Measurements from ENCODE around the gene CNTROB.

The CNTROB gene

DNA sequence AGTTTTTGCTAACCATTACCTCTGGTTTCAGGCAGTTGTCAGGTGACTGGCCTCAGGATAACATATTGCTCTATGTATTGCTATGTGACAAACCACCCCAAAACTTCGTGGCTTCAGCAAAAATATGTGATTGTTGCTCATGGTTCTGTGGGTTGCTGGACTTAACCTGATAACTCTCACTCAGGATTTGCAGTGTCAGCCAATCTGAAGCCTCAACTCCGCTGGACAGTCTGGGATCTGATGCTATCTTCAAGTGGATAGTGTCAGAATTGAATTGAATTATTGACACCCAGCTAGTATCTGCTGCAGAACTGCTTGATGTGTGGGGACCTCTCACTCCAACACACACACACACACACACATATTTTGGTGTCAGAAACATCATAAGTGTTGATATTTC lies 35.7 kb downstream of the CNTROB start:
- no peak for DNase-seq
- Mint-ChIP-seq H3K4me1 (peaks cover 2% of the 10 kb centered on the region), H3K27me3 (peaks cover 24% of the 10 kb centered on the region), H3K27ac (no peak overlapping the region), H3K36me3 (no peaks in the 10 kb centered on the region), H3K9me3 (no peaks in the 10 kb centered on the region), H3K4me3 (no peak overlapping the region)
- CTCF ChIA-PET: no interaction called here

DNA sequence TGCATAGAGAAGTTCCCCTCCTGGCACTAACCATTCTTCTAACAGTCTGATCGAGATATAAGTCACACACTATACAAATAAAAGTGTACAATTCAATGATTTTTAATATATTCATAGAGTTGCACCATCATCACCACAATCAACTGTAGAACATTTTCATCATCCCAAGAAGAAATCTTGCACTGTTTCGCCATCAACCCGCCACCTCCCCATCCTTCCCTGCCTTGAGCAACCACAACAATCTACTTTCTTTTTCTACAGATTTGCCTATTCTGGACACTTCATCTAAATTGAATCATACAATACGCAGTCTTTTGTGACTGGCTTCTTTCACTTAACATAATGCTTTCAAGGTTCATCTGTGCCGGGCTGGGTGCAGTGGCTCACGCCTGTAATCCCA lies 37.4 kb downstream of the CNTROB start:
- CTCF ChIA-PET: no interaction called here
- H3K9me3 Mint-ChIP-seq: peaks cover 4% of the 10 kb centered on the region
- H3K27ac Mint-ChIP-seq: no peak overlapping the region

DNA sequence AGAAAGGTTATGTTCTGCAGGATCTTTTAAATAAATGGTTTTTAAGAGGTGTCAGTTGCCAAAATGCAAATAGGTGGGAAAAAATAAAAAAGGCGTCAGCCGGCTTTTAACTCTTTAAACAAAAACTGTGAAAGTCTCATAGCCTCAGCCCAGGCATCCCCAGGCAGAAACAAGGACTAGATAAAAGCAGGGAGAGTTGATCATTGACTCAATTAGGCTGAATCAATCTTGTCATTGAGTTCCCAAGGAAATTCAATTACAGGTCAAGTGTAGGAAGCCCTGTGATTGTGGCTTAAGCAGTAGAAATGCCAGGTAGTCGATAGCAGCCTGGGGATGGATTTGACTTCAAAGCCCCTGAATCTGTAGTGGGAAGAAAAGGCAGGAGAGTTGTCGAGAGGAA lies 39.6 kb downstream of the CNTROB start:
- CTCF ChIA-PET: interaction anchor here (0.9 kb wide), 1 partner anchor 8 kb away, joined by 3 read pairs; no protein-coding TSS in a partner anchor
- H3K27me3 Mint-ChIP-seq: peaks cover 31% of the 10 kb centered on the region
- H3K4me3 Mint-ChIP-seq: no peak overlapping the region
- H3K9me3 Mint-ChIP-seq: peaks cover 18% of the 10 kb centered on the region
- no peak for DNase-seq
- peaks cover 6% of the 10 kb centered on the region for H3K36me3 Mint-ChIP-seq
- peak overlapping the region; percentile 70 for H3K27ac Mint-ChIP-seq
- H3K4me1 Mint-ChIP-seq: peaks cover 2% of the 10 kb centered on the region

More for the DNA sequence above, 37.4 kb downstream of the CNTROB start:
- Mint-ChIP-seq H3K4me3 (no peak overlapping the region), H3K27me3 (peaks cover 24% of the 10 kb centered on the region), H3K4me1 (peaks cover 2% of the 10 kb centered on the region), H3K36me3 (peaks cover under 1% of the 10 kb centered on the region)
- DNase-seq: no peak

DNA sequence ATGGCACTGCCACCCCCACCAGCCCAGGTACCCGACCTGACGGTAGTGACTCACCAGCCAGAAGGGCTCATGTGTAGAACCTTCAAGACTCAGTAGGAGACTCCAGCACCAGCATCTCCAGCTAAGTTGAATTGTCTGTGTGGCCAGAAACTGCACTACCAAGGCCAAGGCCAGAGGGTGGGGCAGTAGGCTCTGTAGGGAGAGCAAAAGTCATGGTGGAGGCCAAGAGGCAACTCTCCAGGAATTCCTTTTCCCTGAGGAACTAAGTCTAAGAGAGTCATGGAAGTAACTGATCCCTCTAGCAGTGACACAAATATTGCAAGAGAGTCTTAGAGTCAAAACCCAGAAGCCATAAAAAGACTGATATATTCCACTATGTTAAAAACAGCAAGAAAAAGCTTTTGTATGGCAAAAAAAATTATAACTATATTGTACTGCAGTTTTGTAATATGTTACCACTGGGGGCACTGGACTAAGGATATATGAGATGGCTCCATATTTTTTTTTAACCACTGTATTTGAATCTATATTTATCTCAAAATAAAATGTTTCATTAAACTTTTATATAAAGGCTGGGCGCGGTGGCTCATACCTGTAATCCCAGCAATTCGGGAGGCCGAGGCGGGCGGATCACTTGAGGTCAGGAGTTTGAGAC lies 40.3 kb downstream of the CNTROB start:
- CTCF ChIA-PET: interaction anchor here (1.0 to 1.3 kb wide), 2 partner anchors 10 to 18 kb away, joined by 4 to 7 read pairs; no protein-coding TSS in a partner anchor
- Mint-ChIP-seq H3K27me3 (peaks cover 31% of the 10 kb centered on the region), H3K27ac (no peak overlapping the region), H3K36me3 (peaks cover 6% of the 10 kb centered on the region), H3K4me1 (peaks cover 2% of the 10 kb centered on the region), H3K9me3 (peaks cover 19% of the 10 kb centered on the region), H3K4me3 (no peak overlapping the region)
- DNase-seq: no peak

DNA sequence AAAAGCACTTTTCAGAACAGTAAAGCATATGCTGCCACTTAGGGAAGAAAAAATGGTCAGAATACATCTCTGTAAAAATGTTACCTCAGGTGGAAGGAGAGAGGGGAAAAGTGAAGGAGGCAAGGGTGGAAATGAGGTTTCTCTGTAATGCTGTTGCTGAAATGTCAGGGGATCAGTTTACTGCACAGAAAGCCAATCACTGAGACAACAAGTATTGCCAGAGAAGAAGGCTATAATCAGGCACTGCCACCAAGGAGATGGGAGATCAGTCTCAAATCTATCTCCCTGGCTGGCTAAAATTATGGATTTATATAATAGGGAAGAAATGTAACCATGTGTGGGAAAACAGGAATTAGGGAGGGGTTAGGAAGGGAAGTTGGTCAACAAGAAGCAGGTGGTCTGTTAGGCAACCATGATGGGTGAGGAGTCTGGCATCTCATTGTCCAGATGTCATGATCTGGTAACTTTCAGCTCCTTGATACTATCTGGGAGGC lies 42.7 kb downstream of the CNTROB start:
- no peak for DNase-seq
- Mint-ChIP-seq H3K4me1 (peaks cover 2% of the 10 kb centered on the region), H3K27ac (no peak overlapping the region), H3K27me3 (peaks cover 21% of the 10 kb centered on the region), H3K4me3 (no peak overlapping the region), H3K9me3 (peaks cover 19% of the 10 kb centered on the region), H3K36me3 (peaks cover 6% of the 10 kb centered on the region)
- CTCF ChIA-PET: interaction anchor here (2.0 to 2.2 kb wide), 2 partner anchors 15 to 41 kb away, joined by 5 to 11 read pairs; no protein-coding TSS in a partner anchor

DNA sequence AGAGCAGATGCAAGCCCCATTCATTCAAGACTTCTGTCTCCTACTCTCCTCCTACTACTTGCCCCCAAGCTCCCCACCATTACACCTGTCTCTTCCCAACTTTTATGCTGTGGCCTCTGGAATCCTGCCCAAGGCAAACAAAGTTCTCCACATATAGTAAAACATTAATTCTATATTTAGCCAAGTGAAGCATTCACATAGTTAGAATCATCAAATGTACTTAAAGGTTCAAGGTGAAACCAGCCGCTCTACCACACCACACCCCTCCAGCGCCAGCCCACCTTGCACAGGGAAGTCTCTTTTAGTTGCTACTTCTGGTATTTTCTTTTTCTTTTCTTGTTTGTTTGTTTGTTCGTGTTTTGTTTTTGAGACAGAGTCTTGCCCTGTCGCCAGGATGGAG lies 45.0 kb downstream of the CNTROB start:
- H3K27ac Mint-ChIP-seq: no peak overlapping the region

DNA sequence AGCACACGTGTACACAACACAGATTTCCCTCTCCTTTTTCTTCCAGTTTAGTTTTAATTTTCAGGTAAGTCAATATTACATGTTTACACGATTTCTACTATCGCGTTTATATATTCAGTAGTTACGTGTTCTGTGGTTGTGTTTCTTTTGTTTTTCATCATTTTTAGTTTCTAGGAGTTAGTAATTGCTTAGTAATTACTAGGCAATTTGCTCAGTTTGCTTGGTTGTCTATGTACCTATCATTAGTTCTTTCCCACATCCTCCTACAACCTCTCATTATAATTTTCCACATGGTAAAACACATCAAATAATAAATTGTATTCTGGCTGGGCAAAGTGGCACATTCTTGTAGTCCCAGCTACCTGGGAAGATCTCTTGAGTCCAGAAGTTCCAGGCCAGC lies 45.8 kb downstream of the CNTROB start:
- Mint-ChIP-seq H3K4me1 (no peaks in the 10 kb centered on the region), H3K4me3 (no peak overlapping the region), H3K27ac (no peak overlapping the region), H3K9me3 (peaks cover 19% of the 10 kb centered on the region), H3K27me3 (peaks cover 22% of the 10 kb centered on the region), H3K36me3 (peaks cover 6% of the 10 kb centered on the region)
- CTCF ChIA-PET: interaction anchor here (1.1 kb wide), 1 partner anchor 10 kb away, joined by 3 read pairs; no protein-coding TSS in a partner anchor
- DNase-seq: no peak

More for the DNA sequence above, 45.0 kb downstream of the CNTROB start:
- Mint-ChIP-seq H3K4me3 (no peak overlapping the region), H3K4me1 (no peaks in the 10 kb centered on the region), H3K9me3 (peaks cover 19% of the 10 kb centered on the region), H3K27me3 (peaks cover 25% of the 10 kb centered on the region), H3K36me3 (peaks cover 6% of the 10 kb centered on the region)
- CTCF ChIA-PET: interaction anchor here (1.0 kb wide), 1 partner anchor 113 kb away, joined by 3 read pairs; no protein-coding TSS in a partner anchor
- no peak for DNase-seq

DNA sequence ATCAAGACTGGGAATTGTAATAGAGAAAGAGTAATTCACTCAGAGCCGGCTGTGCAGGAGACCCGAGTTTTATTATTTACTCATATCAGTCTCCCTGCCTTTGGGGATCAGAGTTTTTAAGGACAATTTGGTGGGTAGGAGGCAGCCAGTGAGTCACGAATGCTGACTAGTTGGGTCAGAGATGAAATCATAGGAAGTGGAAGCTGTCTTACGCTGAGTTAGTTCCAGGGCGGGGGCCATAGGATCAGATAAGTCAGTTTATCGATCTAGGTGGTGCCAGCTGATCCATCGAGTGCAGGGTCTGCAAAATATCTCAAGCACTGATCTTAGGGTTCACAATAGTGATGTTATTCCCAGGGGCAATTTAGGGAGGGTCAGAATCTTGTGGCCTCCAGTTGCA lies 50.2 kb downstream of the CNTROB start:
- H3K27ac Mint-ChIP-seq: no peak overlapping the region
- CTCF ChIA-PET: interaction anchor here (1.0 to 11.6 kb wide), 3 partner anchors 8 to 119 kb away, joined by 3 to 120 read pairs (median 4); no protein-coding TSS in a partner anchor
- H3K9me3 Mint-ChIP-seq: no peaks in the 10 kb centered on the region
- H3K27me3 Mint-ChIP-seq: peaks cover 20% of the 10 kb centered on the region
- H3K36me3 Mint-ChIP-seq: no peaks in the 10 kb centered on the region
- no peak overlapping the region for H3K4me3 Mint-ChIP-seq
- no peaks in the 10 kb centered on the region for H3K4me1 Mint-ChIP-seq
- DNase-seq: no peak

DNA sequence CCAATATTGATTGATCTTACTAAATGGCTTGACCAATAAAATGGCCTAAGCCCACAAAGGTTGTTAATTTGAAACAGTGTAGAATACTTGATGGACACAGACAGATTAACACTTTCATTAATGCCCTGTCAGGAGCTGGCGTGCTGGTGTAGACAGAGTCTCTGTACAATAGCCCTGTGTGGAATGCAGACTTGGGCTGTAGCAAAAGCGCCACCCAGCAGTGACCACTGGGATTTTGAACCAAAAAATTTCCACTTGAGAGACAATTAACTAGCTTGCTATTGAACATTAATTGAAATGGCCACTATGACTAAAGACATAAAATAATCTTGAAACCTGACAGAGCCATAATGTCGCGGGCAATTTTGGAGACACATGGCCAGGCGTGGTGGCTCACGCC lies 50.7 kb downstream of the CNTROB start:
- H3K27ac Mint-ChIP-seq: no peak overlapping the region
- H3K36me3 Mint-ChIP-seq: no peaks in the 10 kb centered on the region
- H3K27me3 Mint-ChIP-seq: peaks cover 23% of the 10 kb centered on the region
- H3K4me1 Mint-ChIP-seq: no peaks in the 10 kb centered on the region
- no peaks in the 10 kb centered on the region for H3K9me3 Mint-ChIP-seq
- DNase-seq: no peak
- no peak overlapping the region for H3K4me3 Mint-ChIP-seq
- CTCF ChIA-PET: interaction anchor here (1.3 to 11.6 kb wide), 3 partner anchors 27 to 120 kb away, joined by 3 to 120 read pairs (median 4); no protein-coding TSS in a partner anchor

DNA sequence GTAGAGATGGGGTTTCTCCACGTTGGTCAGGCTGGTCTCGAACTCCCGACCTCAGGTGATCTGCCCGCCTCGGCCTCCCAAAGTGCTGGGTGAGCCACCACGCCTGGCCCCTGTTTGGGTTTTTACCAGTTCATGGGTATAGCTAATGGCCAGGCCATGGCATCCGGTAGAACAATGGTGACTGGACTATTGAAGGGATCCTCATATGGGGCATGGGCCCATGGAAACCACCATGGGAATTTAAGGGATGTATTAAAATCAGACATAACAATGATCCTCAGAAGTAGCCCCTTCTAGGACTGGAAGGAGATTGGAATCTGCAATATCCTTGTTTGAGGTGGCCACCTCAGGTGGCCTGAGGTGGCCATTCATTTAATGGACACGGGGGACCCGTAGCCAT lies 52.9 kb downstream of the CNTROB start:
- no peaks in the 10 kb centered on the region for H3K36me3 Mint-ChIP-seq
- CTCF ChIA-PET: interaction anchor here (1.0 to 11.6 kb wide), 3 partner anchors 72 to 122 kb away, joined by 3 to 120 read pairs (median 4); no protein-coding TSS in a partner anchor
- H3K4me1 Mint-ChIP-seq: peaks cover 12% of the 10 kb centered on the region
- peaks cover 24% of the 10 kb centered on the region for H3K27me3 Mint-ChIP-seq
- no peak overlapping the region for H3K27ac Mint-ChIP-seq
- H3K9me3 Mint-ChIP-seq: no peaks in the 10 kb centered on the region
- H3K4me3 Mint-ChIP-seq: no peak overlapping the region
- no peak for DNase-seq

DNA sequence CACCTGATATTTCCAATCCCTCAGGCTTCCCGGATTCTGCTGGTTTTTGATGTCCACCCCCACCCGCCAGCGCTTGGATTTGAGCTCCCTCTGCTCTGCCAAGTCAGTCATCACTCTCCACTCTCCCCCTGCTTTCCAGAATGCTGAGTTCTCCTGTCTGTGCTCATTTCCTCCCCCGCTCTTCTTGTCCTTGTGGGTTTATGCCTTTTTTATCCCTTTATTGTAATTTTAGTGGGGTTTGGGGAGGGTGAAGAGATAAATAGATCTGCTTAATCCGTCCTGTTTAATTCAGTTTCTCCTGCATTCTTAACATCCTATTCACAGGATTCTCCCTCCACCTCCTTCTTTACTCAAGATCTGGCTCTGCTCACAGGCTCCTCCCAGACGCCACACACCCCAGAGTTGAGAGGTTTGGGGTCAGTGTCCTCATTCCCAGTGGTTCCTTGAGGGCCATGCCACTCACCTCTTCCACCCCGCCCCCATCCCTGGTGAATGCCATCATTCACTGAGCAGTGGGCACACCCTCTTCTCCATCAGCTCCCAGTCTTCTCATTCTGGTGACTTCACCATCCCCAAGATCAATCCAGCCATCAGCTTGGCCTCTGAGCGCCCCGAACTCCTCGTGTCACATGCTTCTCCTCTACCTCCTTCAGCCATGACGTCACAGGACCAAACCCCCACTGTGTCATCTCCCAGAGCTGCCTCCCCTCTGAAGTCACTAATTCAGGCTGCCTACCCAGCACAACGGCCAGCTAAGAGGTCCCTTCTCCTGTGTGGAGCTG lies 55.3 kb downstream of the CNTROB start:
- DNase-seq: no peak
- peaks cover 17% of the 10 kb centered on the region for H3K27me3 Mint-ChIP-seq
- CTCF ChIA-PET: interaction anchor here (0.7 to 11.6 kb wide), 14 partner anchors 9 to 244 kb away, joined by 3 to 120 read pairs (median 3); partner anchors contain the start of genes CNTROB, RNF227 and TRAPPC1

DNA sequence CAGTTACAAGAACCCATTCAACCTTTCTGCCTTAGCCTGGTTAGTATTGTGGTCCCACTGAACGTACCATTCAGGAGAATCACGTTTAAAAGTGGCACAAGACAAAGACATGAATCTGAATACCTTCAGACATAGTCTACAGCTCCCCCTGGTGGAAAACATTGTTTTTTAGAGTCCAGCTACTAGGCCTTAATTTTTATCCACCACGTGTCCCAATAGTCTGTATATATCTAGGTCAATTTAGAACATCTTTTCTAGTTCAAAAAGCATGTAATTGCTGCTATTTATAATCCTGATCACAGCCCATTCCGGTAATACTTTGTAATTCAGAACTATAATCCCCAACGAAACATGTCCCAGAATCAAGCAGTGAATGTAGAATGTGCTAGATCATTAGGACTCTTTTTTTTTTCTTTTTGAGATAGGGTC lies 56.8 kb downstream of the CNTROB start:
- peak overlapping the region; percentile 13 for H3K4me3 Mint-ChIP-seq
- peaks cover 22% of the 10 kb centered on the region for H3K27me3 Mint-ChIP-seq
- H3K9me3 Mint-ChIP-seq: no peaks in the 10 kb centered on the region
- peaks cover 35% of the 10 kb centered on the region for H3K4me1 Mint-ChIP-seq
- CTCF ChIA-PET: interaction anchor here (0.7 to 11.6 kb wide), 22 partner anchors 10 to 245 kb away, joined by 3 to 120 read pairs (median 5); partner anchors contain the start of genes CNTROB, GUCY2D, RNF227 and TRAPPC1
- peak overlapping the region; percentile 75 for H3K27ac Mint-ChIP-seq
- H3K36me3 Mint-ChIP-seq: no peaks in the 10 kb centered on the region
- DNase-seq: peak; percentile 62

More for the DNA sequence above, 55.3 kb downstream of the CNTROB start:
- Mint-ChIP-seq H3K4me3 (no peak overlapping the region), H3K27ac (no peak overlapping the region), H3K4me1 (peaks cover 29% of the 10 kb centered on the region), H3K9me3 (no peaks in the 10 kb centered on the region), H3K36me3 (no peaks in the 10 kb centered on the region)

DNA sequence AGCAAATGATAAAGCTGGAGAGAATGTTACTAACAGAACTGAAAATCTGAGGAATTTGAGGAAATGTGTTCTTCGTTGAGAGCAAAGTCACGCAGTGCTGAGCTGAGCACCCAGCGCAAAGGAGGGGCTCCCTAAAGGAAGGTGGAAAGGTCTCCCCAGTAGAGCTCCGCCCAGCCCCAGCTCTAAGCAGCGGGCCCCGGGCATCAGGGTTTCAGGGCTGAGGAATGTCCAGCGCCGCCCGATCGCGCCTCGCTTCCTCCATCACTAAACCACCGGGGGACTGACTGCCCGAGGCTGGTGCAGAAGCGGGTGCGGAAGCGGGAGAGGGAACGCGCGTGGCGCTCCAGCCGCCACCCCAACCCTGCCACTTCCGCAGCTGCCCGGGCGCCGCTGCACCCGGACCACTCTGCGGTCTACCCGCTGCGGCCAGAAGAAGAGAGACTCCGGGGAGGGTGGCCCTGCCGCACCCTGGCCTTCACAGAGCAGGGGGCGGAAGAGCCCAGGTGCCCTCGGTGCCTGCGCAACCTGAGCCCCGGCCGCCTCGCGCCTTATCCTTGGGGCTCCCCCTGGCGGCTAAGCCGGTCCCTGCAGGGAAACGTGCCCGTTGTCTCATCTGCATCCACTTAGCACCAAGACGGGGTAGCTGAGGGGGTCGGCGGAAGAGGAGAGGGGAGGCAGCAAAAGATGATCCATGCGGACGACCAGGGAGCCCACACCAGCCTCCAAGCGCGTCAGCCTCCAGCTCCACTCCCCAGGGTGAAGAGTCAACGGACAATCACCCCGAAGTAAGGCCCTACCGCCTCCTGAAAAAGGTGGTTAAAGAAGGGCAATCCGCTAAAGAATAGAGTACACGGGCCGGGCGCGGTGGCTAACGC lies 58.0 kb downstream of the CNTROB start:
- peak; percentile 93 for DNase-seq
- peaks cover 28% of the 10 kb centered on the region for H3K27me3 Mint-ChIP-seq
- no peaks in the 10 kb centered on the region for H3K9me3 Mint-ChIP-seq
- CTCF ChIA-PET: interaction anchor here (0.6 to 11.6 kb wide), 40 partner anchors 8 to 246 kb away, joined by 3 to 120 read pairs (median 4); partner anchors contain the start of genes ALOXE3, CNTROB, CYB5D1 and GUCY2D
- peaks cover 35% of the 10 kb centered on the region for H3K4me1 Mint-ChIP-seq
- H3K36me3 Mint-ChIP-seq: no peaks in the 10 kb centered on the region
- H3K4me3 Mint-ChIP-seq: peak overlapping the region; percentile 70
- peak overlapping the region; percentile 74 for H3K27ac Mint-ChIP-seq

Measured in activated naive CD4-positive, alpha-beta T cell treated with anti-CD3 and anti-CD28 coated beads, Interleukin-2, amount 10 ng/mL, durations not matched to agents 7 days and 5 days (primary cell).